ENCODE data around the gene ZNF282. TPM values are rescaled to one million over a fixed set of nuclear protein-coding genes. Genes with fewer than 3 reads are reported as not detected.
"Not testable (repeated sequence)": the region's sequence is repeated elsewhere in the genome, so short reads cannot be mapped to it uniquely, and the experiment has no call there.

The ZNF282 gene
- total and polyA plus RNA-seq, 2 experiments from 2014 or later = 6.9 to 34.2 TPM

DNA sequence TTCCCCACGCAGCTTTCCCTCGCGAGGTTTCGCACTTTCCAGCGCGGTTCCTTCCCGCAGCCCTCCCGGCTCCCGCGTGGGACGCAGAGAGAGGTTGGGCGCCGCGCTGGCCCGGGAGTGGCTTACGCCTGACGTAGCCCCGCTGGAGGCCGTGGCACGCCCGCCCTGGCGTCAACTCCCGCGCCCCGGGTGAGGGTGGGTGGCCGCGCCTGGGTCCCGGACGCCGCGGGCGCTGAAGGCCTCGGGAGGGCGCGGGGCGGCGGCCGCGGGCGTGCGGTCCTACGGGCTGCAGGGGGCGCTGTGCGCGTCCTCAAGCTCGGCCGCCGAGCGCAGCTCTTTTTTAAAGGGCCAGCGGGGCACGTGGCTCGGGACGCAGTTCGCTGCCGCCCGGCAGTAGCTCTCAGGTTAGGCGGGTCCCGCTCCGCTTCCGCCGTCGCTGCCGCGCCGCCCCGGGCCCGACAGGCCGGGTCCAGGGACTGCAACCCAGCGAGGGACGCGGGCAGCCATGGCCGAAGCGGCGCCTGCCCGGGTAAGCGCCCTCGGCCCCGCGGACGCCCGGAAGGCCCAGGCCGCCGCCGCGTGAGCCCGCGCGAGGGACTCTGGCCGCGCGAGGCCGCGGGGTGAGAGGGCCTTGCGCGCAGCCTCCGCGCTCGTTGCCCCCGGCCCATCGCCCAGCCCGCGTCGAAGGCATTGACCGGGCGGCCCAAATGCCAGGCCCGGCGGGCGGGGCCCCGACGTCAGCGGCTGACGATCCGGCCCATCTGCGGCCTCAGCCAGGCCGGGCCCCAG is 66.7 kb downstream of the ZNF282 start, which contains the start of gene ZNF783:
Gene ZNF783 (plus strand): TSS at position 368 of the 789 bp plus-strand sequence. CDS start 138 bp downstream, at position 506.
- Histone ChIP-seq H3K4me1 (ENCODE audit: low read depth) (no peaks in the 10 kb centered on the region), H3K27ac (peak within 1 kb of the TSS; percentile 33), H3K36me3 (peaks cover 9% of the 10 kb centered on the region), H3K4me3 (peak within 1 kb of the TSS; percentile 34), H3K27me3 (no peaks in the 10 kb centered on the region), H3K9me3 (ENCODE audit: low read depth) (no peaks in the 10 kb centered on the region)
- TF ChIP-seq, protein P1, sequence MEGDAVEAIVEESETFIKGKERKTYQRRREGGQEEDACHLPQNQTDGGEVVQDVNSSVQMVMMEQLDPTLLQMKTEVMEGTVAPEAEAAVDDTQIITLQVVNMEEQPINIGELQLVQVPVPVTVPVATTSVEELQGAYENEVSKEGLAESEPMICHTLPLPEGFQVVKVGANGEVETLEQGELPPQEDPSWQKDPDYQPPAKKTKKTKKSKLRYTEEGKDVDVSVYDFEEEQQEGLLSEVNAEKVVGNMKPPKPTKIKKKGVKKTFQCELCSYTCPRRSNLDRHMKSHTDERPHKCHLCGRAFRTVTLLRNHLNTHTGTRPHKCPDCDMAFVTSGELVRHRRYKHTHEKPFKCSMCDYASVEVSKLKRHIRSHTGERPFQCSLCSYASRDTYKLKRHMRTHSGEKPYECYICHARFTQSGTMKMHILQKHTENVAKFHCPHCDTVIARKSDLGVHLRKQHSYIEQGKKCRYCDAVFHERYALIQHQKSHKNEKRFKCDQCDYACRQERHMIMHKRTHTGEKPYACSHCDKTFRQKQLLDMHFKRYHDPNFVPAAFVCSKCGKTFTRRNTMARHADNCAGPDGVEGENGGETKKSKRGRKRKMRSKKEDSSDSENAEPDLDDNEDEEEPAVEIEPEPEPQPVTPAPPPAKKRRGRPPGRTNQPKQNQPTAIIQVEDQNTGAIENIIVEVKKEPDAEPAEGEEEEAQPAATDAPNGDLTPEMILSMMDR (IDR thresholded peaks at IDR 0.05; ENCODE audit: low read depth, low read length) = peak; percentile 54
- DNase-seq (ENCODE audit: low read depth in 1 of 2, low spot score in 1 of 2) = peak; percentile 93 to 95

DNA sequence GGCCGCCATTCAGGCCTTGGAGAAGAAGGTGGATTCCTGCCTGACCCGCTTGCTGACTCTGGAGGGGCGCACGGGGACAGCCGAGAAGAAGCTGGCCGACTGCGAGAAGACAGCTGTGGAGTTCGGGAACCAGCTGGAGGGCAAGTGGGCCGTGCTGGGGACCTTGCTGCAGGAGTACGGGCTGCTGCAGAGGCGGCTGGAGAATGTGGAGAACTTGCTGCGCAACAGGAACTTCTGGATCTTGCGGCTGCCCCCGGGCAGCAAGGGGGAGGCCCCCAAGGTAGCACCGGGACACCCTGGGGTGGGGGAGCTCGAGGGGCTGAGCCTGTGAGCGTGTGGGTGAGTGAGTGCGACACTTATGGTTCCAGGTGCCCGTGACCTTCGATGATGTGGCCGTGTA is 71.1 kb downstream of the ZNF282 start:
- Histone ChIP-seq H3K4me1 (ENCODE audit: low read depth) (no peaks in the 10 kb centered on the region), H3K9me3 (ENCODE audit: low read depth) (no peaks in the 10 kb centered on the region), H3K27ac (no peak overlapping the region), H3K27me3 (no peaks in the 10 kb centered on the region), H3K36me3 (peaks cover 31% of the 10 kb centered on the region), H3K4me3 (no peak overlapping the region)
- DNase-seq (ENCODE audit: low read depth in 1 of 2, low spot score in 1 of 2) = no peak
- TF ChIP-seq, protein P1 (IDR thresholded peaks at IDR 0.05; ENCODE audit: low read depth, low read length) = no peak

DNA sequence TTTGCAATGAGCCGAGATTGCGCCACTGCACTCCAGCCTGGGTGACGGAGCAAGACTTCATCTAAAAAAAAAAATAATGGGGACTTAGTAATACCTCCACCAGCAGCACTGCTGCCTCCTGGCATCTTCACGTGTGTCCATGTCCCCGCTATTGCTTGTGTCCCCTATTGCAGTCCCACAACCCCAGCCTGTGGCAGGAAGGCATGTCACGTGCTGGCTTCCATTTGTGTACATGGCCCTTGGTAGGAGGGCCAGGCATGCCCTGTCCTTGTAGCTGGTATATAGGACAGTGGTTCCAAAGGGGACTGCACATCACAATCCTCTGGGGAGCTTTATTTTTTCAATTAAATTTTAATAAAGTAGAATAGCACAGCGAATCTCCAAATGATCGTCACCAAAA is 72.4 kb downstream of the ZNF282 start:
- Histone ChIP-seq H3K27me3 (no peaks in the 10 kb centered on the region), H3K4me3 (no peak overlapping the region), H3K36me3 (peaks cover 40% of the 10 kb centered on the region), H3K4me1 (ENCODE audit: low read depth) (no peaks in the 10 kb centered on the region), H3K27ac (no peak overlapping the region), H3K9me3 (ENCODE audit: low read depth) (no peaks in the 10 kb centered on the region)
- DNase-seq (ENCODE audit: low read depth in 1 of 2, low spot score in 1 of 2) = no peak
- TF ChIP-seq, protein P1 (IDR thresholded peaks at IDR 0.05; ENCODE audit: low read depth, low read length) = no peak

DNA sequence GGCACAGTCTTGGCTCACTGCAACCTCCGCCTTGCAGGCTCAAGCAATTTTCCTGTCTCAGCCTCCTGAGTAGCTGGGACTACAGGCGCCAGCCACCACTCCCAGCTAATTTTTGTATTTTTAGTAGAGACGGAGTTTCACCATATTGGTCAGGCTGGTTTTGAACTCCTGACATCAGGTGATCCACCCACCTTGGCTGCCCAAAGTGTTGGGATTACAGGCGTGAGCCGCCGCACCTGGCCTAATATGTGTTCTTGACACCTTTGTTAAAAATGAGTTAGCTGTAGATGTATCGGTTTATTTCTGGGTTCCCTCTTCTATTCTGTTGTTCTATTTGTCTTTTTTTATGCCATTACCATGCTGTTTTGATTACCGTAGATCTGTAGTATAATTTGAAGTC is 79.1 kb downstream of the ZNF282 start:
- H3K4me1 ChIP-seq (ENCODE audit: low read depth); H3K9me3 ChIP-seq (ENCODE audit: low read depth); DNase-seq (ENCODE audit: low read depth in 1 of 2, low spot score in 1 of 2); H3K27ac ChIP-seq; H3K4me3 ChIP-seq; H3K27me3 ChIP-seq: not testable (repeated sequence)
- H3K36me3 ChIP-seq = peaks cover 25% of the 10 kb centered on the region

Other genes with a start within 250 kb of the ZNF282 start
- gene PDIA4, start 167.0 kb upstream of the ZNF282 start, total RNA-seq = 150 and 323 TPM in 2 replicates
- 148 and 367 TPM in 2 replicates for gene PDIA4, start 167.0 kb upstream of the ZNF282 start, polyA plus RNA-seq
- gene ZNF786, start 104.8 kb upstream of the ZNF282 start, total RNA-seq = 8.3 and 11.1 TPM in 2 replicates
- gene ZNF786, start 104.8 kb upstream of the ZNF282 start, polyA plus RNA-seq = 6.2 and 10.0 TPM in 2 replicates
- gene ZNF425, start 69.2 kb upstream of the ZNF282 start, total RNA-seq = 6.8 and 7.1 TPM in 2 replicates
- gene ZNF425, start 69.2 kb upstream of the ZNF282 start, polyA plus RNA-seq = 7.6 and 11.3 TPM in 2 replicates
- gene ZNF398, start 48.1 kb upstream of the ZNF282 start, total RNA-seq = 18.2 and 22.1 TPM in 2 replicates
- gene ZNF398, start 48.1 kb upstream of the ZNF282 start, polyA plus RNA-seq = 8.0 and 9.6 TPM in 2 replicates
- gene ZNF212, start 44.1 kb downstream of the ZNF282 start, total RNA-seq = 9.9 and 11.6 TPM in 2 replicates
- 14.2 and 15.9 TPM in 2 replicates for gene ZNF212, start 44.1 kb downstream of the ZNF282 start, polyA plus RNA-seq
- gene ZNF783, start 66.7 kb downstream of the ZNF282 start, total RNA-seq = 12.7 and 26.4 TPM in 2 replicates
- gene ZNF783, start 66.7 kb downstream of the ZNF282 start, polyA plus RNA-seq = 12.8 and 18.7 TPM in 2 replicates

Data from cardiac muscle cell (in vitro differentiated cells and primary cell).